DMS53 treated with DMSO at 0.1 percent for 48 hours (cell line): ENCODE data around the gene LRFN5.

Experiments
- DNase-seq: peaks from one replicate; lab custom pipeline; 2025; ENCODE audit not compliant: unreplicated experiment; lab: John Stamatoyannopoulos, UW

Gene LRFN5

DNA sequence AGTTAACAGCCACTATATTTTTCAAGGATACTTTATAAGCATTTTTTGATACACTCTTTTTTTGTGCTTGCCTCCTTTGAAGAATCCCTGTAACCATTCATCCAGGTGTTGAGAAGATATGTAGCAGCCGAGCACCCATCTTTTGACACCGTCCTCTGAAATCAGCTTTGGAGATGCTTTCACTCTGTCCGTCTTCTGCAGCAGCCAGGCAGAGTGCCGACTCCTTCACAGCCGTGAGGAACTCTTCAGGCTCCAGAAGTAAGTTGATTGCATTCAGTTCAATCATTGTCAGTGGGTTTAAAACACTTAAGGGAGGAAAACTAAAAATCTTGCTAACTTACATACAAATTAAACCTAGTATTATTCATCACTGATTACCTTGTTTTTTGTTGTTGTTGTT, 160.1 kb downstream of the LRFN5 start:
- no peak for DNase-seq

DNA sequence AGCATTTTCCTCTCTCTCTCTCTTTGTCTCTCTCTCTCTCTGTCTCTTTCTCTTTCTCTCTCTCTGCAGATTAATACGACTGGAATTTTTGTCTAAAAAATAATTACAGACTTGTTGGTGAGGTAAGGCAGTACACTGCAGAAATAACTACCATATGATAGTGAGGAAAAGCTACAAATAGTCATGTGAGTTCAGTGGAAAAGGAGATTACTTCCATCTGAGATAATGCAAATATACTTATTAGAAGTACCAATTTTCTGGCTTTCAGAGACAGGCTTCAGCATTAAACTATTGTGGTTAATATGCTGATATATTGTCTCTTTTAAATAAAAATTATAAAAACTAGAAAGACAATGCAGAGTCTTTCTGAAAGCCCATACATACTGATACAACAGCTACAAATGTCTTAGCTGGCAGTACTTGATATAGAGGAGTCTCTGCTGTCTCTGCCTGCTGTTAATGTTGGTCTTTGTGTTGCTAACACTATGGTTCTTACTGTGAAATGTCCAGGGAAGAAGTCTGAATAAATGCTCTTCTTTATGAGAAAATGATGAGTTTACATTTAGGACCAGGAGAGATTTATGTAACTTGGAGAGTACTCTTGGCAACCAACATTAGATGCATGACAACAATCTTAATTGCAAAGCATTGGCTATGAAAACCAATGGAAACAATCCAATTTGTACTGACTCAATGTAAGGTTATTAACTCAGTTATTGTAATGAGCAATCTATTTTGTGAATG, 167.0 kb downstream of the LRFN5 start:
- no peak for DNase-seq

DNA sequence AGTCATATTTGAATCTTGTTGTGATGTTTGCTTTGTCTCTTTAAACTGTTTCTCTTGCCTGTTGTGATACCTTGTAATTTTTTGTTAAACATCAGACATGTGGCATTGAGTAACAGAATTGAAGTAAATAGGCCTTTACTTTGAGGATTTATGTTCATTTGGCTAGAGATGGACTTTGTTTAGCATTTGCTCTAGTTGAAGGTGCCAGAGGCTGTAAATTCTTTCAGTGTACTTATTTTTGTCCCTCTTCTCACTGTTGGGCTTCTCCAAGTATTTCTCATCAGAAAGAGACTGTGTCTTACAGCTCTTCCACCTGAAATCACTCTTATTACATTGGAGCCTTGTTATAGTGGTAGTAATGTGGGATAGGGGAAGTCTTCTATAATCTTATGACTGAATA, 175.8 kb downstream of the LRFN5 start:
- DNase-seq, result no peak

DNA sequence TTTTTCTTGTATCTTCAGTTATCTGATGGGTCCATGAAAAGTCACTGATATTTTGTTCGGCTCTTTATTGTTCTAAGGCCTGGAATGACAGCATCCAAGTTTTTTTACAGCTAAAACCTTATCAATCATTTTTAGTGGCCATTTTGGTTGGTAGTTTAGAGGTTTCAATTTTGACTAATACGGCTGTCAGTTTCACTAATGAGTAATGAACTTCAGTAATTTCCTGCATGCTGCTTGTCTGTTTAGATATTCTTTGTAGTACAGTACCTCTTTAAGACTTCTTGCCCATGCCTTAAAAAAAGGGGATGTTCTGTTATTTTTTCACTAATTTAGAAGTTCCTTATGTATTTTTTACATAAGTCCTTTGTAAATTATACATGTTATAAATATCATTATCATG, 176.7 kb downstream of the LRFN5 start:
- DNase-seq, result no peak

DNA sequence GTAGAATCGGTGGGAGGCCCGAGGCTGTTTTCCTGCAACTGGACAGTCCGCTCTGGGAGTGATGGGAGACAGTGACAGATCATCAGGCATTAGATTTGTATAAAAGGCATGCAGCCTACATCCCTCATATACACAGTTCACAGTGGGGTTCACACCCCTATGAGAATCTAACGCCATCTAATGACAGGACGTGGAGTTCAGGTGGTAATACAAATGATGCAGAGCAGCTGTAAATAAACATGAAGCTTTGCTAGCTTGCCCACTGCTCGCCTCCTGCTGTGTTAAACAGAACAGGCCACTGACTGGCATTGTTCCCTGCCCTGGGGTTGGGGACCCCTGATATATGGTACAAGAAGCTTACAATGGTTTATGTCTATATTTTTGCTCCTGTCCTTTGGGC, 179.0 kb downstream of the LRFN5 start:
- peak; percentile 27 for DNase-seq

DNA sequence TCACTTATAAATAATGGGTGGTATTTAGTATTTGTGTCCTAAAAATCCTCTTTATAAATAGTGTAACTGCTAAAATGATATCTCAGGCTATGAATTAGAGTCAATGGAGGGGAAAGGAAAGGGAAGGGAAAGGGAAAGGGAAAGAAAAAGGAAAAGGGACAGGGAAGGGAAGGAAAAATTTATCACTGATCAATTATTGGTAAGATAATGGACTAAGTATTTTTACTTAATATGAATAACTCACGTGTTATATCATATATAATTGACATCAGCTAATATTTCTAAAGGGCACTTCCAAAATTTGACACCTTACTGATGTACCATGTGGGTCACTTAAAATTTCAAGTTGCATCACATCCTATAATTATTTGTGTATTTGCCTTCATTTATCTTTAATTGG, 193.1 kb downstream of the LRFN5 start:
- no peak for DNase-seq

DNA sequence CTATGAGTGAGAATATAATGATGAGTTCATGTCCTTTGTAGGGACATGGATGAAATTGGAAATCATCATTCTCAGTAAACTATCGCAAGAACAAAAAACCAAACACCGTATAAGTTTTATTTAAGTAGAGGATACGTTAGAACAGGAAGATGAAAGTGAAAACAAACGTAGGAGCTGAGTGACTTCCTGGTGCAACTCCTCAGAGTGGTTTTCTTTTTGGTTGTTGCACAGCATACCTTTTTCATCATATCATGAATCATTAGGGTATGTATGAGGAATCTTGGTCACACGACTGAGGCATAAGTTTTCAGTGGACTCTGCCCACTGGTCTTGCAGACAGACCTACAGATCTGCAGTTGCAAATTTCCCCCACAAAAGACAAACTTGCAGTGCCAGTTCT, 199.0 kb downstream of the LRFN5 start:
- no peak for DNase-seq

DNA sequence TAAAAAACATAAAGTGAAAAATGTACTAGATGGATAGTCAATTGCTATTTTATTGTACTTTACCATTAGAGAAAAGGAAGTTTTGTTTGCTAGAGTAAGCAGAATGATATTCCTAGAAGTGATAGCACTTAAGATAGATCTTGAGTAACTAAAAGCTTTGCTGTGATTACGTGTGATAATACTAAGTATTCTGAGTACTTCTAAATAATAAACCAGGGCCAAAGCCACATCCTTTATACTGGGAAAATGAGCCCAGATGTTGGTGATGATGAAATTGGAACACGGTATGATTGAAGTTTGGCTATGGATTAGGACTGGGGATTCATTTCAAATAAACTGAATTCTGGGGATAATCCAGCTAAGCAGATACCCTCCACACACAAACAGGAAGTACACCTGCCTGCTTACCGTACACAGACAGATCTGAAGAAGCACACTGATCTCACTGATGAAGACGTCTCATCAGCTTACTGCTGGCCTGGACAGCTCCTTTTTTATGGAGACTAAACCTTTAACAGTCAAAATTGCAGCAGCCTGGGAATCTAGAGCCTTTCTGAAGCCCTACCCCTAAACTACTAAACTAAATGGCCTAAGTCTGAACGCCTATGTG, 199.8 kb downstream of the LRFN5 start:
- no peak for DNase-seq

DNA sequence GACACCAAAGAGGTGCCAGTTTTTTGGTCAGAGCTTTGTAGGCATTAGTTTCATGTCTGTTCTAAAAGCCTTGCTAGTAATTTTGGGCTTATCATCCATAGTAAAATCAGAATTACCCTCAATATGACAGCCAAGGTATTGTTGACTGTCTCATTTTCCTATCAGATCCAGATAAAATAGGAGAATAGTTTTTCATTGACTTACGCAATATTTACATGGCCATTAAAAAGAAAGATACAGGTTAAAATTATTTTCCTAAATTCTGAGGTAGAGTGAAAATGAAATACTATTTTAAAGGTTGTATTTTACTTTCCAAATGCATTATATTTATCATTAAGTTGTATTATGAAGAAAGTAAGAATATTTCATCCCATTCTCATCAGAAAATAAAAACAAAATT, 203.7 kb downstream of the LRFN5 start:
- no peak for DNase-seq

DNA sequence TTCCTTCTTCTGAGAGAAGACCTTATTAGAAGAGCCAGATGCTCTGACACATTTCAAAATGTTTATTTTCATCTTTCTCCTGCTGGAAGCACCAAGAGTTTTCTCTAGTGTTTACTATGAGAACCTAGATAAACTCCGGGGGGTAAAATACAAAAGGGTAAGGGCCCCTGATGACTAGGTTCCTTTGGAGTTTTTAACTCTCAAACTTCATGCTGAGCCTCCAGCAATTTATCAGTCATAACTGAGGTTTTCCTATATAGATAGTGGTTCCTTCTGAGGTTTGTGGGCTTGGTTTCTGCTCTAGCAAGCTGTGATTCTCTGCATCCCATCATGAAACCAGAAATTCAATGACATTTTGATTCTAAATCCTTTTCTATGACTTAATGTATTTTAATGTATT, 210.9 kb downstream of the LRFN5 start:
- no peak for DNase-seq

DNA sequence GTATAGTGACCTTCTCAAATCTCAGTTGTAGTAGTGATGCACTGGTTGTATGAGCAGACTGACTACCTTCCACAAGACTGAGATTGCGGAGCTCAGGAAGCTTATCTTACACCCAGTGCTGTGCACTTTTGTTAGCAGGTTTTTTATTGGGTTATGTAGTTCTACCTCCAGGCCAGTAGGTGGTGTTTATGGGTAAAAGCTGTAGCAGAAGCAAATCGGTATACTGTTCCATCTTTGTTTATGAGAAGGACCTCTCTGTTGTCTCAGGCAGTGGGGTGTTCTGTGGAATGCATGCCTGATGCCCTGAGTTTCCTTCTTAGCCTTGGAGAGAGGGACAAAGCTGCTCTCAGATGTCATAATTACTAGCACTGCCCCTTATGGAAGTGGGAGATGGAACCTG, 217.8 kb downstream of the LRFN5 start:
- DNase-seq, result no peak

DNA sequence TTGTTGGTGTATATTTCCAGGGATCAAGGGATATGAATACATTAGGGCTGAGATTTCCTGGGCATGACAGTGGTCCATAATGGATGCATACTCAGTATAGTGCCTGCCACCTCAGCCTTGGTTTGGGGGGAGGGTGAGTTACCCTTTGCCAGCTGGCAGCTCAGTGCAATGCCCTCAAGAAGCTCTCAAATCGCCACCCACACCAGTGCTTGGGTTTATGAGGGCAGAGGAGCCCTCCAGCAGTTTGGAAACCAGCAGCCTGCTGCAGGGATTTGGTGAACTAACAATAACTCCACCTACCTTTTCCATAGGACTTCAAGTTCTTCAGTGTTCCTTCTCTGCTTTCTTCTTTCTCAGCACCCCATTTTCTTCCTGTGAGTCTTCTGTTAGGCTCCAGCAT, 218.9 kb downstream of the LRFN5 start:
- no peak for DNase-seq

DNA sequence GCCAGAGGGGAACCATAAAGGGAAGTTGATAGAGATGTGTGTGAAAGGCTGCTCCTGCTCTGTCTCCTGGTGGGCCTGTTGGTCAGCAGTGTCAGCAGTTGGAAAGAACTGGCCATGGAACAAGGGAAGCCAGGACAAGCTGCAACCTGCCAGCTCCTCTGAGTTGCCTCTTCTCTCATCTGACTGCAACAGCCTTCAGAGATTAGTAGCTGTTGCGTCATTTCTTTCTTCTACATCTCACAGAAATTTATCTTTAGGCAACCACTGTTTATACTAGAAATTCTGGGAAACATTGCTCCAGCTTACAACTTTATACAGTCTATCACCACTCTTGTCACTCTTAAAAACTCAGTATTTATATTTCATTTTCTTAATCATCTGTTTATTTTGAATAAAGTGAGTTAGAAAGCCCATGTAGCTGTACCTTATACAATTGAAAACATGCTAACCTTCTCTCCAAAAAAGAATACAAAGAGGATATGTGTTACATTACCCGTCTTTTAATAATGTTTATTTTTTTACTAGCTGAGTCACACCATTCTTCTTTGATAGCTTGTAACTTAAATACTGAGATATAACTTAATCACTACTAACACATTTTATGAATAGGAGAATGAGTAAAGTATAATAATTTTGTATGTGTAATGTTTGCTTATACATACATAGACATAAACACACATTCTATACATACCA, 224.2 kb downstream of the LRFN5 start:
- DNase-seq, result no peak

DNA sequence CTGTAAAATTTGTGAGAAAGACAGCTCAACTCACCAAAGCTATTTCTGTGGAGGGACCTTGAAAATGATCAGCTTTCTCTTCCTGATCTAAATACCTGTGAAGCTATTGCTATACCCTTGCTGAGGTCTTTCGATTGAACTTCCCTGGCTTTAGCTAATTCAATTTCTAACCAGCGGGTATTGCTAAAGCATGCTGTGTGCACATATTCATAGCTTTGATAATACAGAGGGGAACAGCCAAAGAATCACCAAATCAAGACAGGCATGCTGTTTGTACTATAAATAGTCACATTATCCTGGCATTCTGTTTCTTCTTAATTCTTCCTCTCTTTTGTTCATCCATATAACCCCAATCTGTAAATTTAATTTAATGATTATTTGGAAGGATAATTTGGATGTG, 233.0 kb downstream of the LRFN5 start:
- DNase-seq, result no peak

DNA sequence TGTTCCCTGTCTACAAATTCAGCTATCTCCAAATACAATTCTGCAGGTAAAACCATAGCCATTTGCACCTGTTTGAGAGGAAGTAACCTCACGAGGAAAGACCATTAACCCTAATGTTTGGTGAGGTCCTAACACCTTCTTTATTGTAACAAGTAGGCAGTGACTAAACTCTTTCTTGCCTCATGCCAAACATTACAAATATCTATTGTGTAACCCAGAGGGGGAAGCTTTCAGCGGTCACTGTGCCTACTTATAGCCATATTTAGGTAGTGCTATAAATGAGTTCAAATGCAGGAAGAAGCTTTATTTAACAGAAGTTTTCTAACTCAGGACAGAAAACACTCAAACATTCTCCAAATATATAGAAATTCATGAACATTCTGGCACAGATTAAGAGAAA, 252.7 kb downstream of the LRFN5 start:
- no peak for DNase-seq

DNA sequence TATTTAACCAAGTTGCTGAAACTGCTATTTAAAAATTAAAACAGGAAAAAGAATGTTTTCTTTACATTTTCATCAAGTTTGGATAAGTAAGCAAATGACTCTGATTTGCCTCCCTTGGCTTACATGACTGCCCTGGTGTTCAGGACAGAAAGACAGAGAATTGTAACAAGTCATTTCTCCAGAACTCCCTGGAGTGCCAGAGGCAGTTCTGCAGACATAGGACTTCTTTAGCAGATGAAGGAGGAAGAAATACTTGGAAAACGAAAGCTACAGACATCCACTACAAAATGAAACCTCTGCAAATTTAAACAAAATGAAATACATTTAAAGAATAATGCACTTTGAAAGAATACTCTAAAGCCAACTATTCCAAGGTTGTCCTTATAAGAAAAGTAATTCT, 253.9 kb downstream of the LRFN5 start:
- DNase-seq, result no peak

DNA sequence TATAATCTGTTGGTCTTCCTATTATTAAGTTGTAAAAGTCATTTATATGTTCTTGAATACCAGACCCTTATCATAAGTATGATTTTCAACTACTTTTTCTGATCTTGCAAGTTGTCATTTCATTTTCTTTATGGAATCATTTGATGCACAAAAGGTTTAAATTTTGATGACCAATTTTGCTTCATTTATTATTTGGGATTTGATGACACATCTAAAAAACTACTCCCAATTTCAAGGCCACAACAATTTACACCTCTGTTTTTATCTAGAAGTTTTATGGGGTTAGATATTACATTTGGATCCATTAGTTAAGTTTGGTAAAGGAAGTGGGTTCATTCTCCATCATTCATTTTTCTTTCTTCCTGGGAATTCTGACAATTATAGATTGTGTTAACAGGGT, 259.2 kb downstream of the LRFN5 start:
- no peak for DNase-seq

DNA sequence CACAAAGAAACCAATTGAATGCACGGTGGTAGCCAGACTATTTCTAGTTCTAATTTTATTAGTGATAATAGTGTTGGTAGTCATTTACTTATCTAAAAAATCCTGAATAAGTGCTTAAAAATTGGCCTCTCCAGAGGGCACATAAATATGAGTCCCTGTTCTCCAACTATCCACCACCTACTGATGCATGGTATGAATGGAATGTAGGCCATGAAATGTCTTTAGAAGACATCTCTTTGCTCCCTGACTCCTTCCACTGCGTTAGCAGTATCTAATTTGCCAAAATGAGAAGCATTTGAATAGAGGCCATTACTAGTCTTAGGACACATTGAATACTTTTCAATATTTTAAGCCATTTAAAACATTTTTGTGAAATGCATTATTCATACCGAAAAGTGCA, 261.7 kb downstream of the LRFN5 start:
- no peak for DNase-seq

DNA sequence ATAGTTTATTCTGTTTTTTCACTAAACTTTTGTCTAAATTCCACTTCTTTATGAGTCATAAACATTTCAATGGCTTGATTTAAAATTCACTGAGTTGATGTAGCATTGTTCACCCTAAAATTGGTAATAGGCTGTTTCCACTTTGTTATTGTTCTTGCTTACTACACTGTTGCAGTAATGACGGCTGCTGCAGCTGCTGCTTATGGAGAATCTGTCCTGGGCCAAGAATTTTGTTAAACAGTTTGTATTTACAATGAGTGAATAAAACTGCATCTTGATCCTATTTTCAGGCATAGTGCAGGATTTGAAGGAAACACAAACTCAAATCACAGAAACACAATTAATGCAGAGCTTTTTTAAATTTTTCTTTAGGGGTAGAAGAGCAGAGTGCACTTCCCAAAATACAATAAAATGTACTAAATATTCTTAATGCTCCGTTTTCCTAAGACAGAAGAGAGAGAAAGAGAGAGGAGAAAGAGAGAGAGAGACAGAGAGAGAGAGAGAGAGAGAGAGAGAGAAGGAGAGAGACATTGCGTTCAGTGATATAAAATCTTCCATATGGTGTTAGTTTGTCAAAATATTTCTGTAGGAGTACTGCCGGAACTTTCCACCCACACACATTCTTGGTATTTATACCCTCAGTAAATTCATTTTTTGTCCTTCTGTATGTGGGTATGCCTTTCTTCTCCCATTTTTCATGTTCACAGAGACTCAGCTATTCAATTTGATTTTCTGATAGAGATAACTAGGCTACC, 266.4 kb downstream of the LRFN5 start:
- no peak for DNase-seq

DNA sequence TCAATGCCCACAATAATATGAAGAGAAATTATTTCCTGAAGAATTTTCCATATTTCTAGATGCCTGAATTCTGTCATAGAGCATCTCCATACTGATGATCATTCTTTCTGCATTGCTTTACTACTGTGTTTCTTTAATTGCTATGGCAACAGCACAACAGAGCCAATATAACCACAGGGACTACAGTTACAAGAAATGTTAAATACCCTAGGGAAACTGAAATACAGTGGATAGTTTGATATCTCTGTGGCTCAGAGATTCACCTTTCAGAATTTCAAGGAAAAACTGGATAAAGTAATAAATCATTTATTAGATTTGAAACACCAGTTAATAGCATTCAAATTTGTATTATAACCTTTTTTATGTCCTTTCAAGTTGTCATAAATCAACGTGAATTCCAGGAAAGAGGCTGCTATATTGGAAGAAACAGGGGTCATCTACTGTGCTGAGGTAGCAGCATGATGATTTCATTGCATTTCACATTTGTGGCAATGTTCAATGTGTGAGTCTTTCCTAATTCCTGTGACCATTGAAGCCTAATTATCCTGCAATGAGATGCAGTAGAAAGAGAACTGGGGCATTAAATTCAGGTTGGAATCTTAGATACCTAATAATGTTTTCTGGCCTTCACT, 267.1 kb downstream of the LRFN5 start:
- no peak for DNase-seq

DNA sequence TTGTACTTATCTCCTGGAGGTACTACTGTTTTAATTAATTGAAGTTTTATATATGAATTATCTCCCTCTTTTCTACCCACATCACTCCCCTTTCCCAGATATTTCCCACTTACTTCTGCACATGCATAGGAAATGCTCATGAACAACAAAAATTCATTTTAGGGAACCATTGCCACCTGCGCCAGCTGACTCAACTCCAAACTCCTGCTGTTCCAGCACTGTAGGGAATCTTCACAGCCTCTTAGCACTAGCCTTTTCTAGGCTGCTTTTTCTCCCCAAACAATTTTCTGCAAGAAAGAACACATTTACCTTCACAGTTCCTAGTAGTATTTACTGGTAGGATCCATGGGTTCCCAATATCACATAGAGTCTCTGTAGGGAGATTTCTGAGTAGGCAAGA, 268.4 kb downstream of the LRFN5 start:
- DNase-seq, result no peak
